ENCODE measurements around the gene NSUN5.

DNA sequence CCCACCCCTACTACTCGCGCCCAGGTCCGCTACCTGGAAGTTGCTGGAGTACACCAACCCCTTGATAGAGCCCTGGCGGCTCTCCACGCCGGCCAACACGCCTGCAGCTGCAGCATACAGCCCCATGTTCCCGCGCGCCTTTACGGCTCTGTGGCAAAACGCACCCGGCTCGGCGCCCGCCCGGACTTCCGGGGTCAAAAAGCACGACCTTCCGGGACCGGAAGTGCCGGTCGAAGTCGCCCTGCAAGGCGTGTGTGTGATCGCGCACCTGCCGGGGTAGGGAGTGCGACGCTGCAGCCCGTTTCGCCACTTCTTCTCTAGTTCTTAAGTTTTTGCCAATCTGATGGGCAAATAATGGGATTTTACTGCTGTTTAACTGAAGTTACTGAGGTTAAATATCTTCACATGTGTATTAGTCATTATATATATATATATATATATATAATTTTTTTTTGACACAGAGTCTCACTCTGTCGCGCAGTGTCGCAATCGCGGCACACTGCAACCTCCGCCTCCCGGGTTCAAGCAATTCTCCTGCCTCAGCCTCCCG lies at the start of gene NSUN5:
- TF ChIP-seq GATA2 (IDR thresholded peaks at IDR 0.05; ENCODE audit: low read depth, low read length) (no peak), GATA3 (IDR thresholded peaks at IDR 0.05; ENCODE audit: low read depth, low read length) (no peak)
